Measurements from ENCODE around the gene ARHGAP26.

GRCh38 chr5:143138839-143139238, 368.7 kb downstream of the ARHGAP26 start:
- TF ChIP-seq CTCF (IDR thresholded peaks at IDR 0.05) (no peak), POLR2A (IDR thresholded peaks at IDR 0.05) (no peak)
